ENCODE data around the gene HNRNPH1. TPM values are rescaled to one million over a fixed set of nuclear protein-coding genes. Genes with fewer than 3 reads are reported as not detected.

The HNRNPH1 gene
- total and polyA plus RNA-seq, 2 of the 13 experiments (the other 11 are each of a cell fraction or from before 2014, with no cell fraction given) = 382 to 1,064 TPM

- TF ChIP-seq E2F1 (CRISPR knock-in tag; IDR thresholded peaks at IDR 0.05) (peak; percentile 12; the same call in 1 of the 2 replicates), ATF1 (CRISPR knock-in tag; IDR thresholded peaks at IDR 0.05) (peak; percentile 60; the same call in 1 of the 2 replicates), DNMT3B (CRISPR knock-in tag; conservative IDR thresholded peaks at IDR 0.05) (no peak), ZNF205 (CRISPR knock-in tag; IDR thresholded peaks at IDR 0.05) (no peak), ZBTB43 (CRISPR knock-in tag; conservative IDR thresholded peaks at IDR 0.05) (no peak), BCLAF1 (IDR thresholded peaks at IDR 0.05) (no peak), MAFF (IDR thresholded peaks at IDR 0.05; ENCODE audit: low read depth, low read length) (peak; percentile 32; the same call in 1 of the 2 replicates), ARID2 (CRISPR knock-in tag; IDR thresholded peaks at IDR 0.05; ENCODE audit: borderline replicate concordance) (0 out of 2 replicates have a peak, but pooled peaks have one; percentile 11), PLSCR1 (CRISPR knock-in tag; IDR thresholded peaks at IDR 0.05; ENCODE audit: borderline replicate concordance) (0 out of 2 replicates have a peak, but pooled peaks have one; percentile 54), MIER2 (CRISPR knock-in tag; IDR thresholded peaks at IDR 0.05) (0 out of 2 replicates have a peak, but pooled peaks have one; percentile 54), CBX5 (CRISPR knock-in tag; IDR thresholded peaks at IDR 0.05; ENCODE audit: borderline replicate concordance) (peak; percentile 54; the same call in 1 of the 2 replicates), ZBTB3 (CRISPR knock-in tag; IDR thresholded peaks at IDR 0.05; ENCODE audit: borderline replicate concordance, low read depth) (no peak), ARNT2 (CRISPR knock-in tag; IDR thresholded peaks at IDR 0.05; ENCODE audit: low read depth) (peak; percentile 92), NAIF1 (CRISPR knock-in tag; IDR thresholded peaks at IDR 0.05; ENCODE audit: borderline replicate concordance) (0 out of 2 replicates have a peak, but pooled peaks have one; percentile 15), TGIF2 (CRISPR knock-in tag; IDR thresholded peaks at IDR 0.05) (0 out of 2 replicates have a peak, but pooled peaks have one; percentile 43), TBX2 (CRISPR knock-in tag; IDR thresholded peaks at IDR 0.05; ENCODE audit: borderline replicate concordance) (peak; percentile 32; the same call in 1 of the 2 replicates), SRSF9 (IDR thresholded peaks at IDR 0.05; ENCODE audit: borderline replicate concordance, insufficient read depth, low read depth, low read length, poor library complexity, severe bottlenecking) (no peak), ZIK1 (CRISPR knock-in tag; IDR thresholded peaks at IDR 0.05; ENCODE audit: borderline replicate concordance, low read depth) (peak; percentile 59), SMAD3 (CRISPR knock-in tag; IDR thresholded peaks at IDR 0.05) (peak; percentile 92), GLMP (CRISPR knock-in tag; IDR thresholded peaks at IDR 0.05; ENCODE audit: borderline replicate concordance) (no peak; the same call in 1 of the 2 replicates)
Observed at GRCh38 chr5:179623003-179623905, at the start of gene HNRNPH1 (continued).

Data from HepG2 (cell line).